PFSK-1 (cell line): ENCODE measurements around the gene SPATA46.

Source experiments
- POLR2AphosphoS5 ChIP-seq: IDR thresholded peaks from 2 replicates; pipeline ENCODE4 v1.6.1; 2012; ENCODE audit warnings: low read depth, mild to moderate bottlenecking, control low read depth, low read length, moderate library complexity
- REST ChIP-seq, 2 experiments: IDR thresholded peaks; 2 replicates each; pipeline versions ENCODE4 v1.6.1 to v1.8.0; 2011 to 2012; ENCODE audit warnings: low read depth in 2 of 2, low read length in 2 of 2, control low read depth in 1 of 2, inconsistent platforms in 1 of 2, mild to moderate bottlenecking in 1 of 2, moderate library complexity in 1 of 2; ENCODE audit not compliant: insufficient read depth in 1 of 2

GRCh38 chr1:162421258-162422164 is 44.9 kb upstream of the SPATA46 start:
- TF ChIP-seq POLR2AphosphoS5: no peak
- no peak for TF ChIP-seq REST (IDR thresholded peaks at IDR 0.05; ENCODE audit: insufficient read depth in 1 of 2, low read depth in 2 of 2, low read length in 2 of 2)
